ENCODE measurements around the gene HBB.

DNA sequence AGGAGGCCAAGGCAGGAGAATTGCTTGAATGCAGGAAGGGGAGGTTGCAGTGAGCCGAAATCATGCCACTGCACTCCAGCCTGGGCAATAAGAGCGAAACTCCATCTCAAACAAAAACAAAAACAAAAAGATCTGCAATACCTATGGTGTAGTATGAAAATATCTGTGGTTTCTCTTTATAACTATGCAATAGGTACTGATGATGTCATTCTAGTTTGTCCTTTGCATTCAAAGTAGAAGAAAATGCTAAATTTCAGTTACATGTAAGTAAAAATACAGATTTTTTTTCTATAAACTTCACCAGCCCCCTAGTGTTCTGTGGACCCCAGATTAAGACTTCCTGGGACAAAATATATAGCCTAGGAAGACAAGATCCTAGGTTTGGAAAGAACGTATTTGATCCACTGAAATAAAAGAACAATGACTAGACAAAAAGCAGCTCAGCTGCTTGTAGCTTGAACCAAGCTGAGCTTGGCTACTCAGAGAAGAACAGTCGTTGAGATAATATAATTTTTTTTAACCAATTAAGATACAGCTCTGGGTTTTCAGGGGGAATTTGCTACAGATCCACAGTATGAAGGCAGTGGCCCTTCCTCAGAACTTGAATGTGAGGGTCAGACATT lies 45.6 kb upstream of the HBB start:
- TF ChIP-seq EP300 (IDR thresholded peaks at IDR 0.05): no peak
- TF ChIP-seq, protein P1, sequence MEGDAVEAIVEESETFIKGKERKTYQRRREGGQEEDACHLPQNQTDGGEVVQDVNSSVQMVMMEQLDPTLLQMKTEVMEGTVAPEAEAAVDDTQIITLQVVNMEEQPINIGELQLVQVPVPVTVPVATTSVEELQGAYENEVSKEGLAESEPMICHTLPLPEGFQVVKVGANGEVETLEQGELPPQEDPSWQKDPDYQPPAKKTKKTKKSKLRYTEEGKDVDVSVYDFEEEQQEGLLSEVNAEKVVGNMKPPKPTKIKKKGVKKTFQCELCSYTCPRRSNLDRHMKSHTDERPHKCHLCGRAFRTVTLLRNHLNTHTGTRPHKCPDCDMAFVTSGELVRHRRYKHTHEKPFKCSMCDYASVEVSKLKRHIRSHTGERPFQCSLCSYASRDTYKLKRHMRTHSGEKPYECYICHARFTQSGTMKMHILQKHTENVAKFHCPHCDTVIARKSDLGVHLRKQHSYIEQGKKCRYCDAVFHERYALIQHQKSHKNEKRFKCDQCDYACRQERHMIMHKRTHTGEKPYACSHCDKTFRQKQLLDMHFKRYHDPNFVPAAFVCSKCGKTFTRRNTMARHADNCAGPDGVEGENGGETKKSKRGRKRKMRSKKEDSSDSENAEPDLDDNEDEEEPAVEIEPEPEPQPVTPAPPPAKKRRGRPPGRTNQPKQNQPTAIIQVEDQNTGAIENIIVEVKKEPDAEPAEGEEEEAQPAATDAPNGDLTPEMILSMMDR (IDR thresholded peaks at IDR 0.05): no peak

All from suprapubic skin (tissue), 3 donors.